GM19438 (cell line): ENCODE measurements around the gene RGS9.
"Not testable (repeated sequence)": the region's sequence is repeated elsewhere in the genome, so short reads cannot be mapped to it uniquely, and the experiment has no call there.

Experiments used
- ATAC-seq: cut with Tn5 transposase; IDR thresholded peaks from one replicate; pipeline ENCODE4 v1.9.1; 2021; ENCODE audit warnings: low read depth; ENCODE audit not compliant: unreplicated experiment

RGS9 gene

DNA sequence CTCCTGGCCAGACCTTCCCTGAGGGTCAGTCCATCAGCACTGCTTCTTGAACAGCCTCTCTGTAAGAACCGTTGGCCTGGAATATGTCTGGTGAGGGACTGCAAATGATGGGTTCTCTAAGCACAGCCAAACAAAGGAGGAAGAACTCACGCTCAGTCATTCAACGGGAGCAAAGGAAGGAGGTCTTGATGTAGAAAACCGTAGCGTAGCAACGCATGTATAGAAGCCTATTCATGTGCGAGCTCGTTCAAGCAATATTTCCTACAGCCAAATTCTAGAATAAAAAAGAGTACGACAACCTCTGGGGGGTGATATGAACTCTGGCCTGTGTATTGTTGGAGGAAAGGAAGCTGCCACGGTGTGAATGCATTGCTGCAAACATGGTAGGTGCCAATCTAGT is 64.2 kb downstream of the RGS9 start:
- ATAC-seq: no peak

GRCh38 chr17:65202844-65203571 is 65.8 kb downstream of the RGS9 start:
- no peak for ATAC-seq

DNA sequence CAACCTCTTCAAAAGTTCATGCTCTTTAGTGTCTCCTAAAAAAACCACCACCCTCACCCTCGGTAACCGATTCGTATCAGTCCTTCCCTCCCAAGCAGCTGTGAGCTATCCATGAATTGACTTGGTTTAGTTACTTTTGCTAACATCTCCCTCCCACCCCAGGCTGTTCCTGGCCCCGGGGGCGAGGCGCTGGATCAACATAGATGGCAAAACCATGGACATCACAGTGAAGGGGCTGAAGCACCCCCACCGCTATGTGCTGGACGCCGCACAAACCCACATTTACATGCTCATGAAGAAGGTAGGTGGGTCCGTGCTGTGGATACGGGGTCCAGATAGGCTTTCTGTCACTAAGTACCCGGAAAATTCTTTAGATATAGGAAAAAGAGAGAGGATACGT is 66.8 kb downstream of the RGS9 start:
- ATAC-seq: no peak

GRCh38 chr17:65205655-65206054 is 68.5 kb downstream of the RGS9 start:
- ATAC-seq: no peak

- not testable (repeated sequence) for ATAC-seq
Measured at GRCh38 chr17:65207448-65207847, 70.3 kb downstream of the RGS9 start.

GRCh38 chr17:65208717-65209116 is 71.5 kb downstream of the RGS9 start:
- ATAC-seq: no peak

- no peak for ATAC-seq
Measured at GRCh38 chr17:65218261-65218660, 81.1 kb downstream of the RGS9 start.

DNA sequence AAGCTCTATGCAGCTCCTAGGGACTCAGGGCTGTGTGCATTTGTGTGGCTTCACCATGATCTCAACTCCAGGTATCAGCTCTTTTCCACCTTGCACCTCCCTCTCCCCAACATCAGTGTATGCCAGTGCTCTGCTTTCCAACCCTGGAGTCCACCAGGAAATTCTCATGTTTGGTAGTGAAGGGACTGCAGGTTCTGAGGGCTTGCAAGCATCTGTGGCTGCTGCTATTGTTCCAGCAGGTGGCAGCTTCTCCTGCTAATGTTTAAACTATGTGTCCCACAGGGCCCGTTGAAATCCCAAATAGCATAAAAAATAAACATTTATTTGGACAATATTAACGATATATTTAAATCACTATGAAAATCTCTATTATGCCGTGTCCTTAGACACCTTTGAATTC is 82.0 kb downstream of the RGS9 start:
- ATAC-seq: no peak

GRCh38 chr17:65219707-65220106 is 82.5 kb downstream of the RGS9 start:
- ATAC-seq: no peak

GRCh38 chr17:65220732-65221131 is 83.6 kb downstream of the RGS9 start:
- ATAC-seq: no peak

GRCh38 chr17:65222214-65222738 is 85.1 kb downstream of the RGS9 start:
- ATAC-seq: no peak

- no peak for ATAC-seq
Measured at GRCh38 chr17:65225061-65225460, 87.9 kb downstream of the RGS9 start.

DNA sequence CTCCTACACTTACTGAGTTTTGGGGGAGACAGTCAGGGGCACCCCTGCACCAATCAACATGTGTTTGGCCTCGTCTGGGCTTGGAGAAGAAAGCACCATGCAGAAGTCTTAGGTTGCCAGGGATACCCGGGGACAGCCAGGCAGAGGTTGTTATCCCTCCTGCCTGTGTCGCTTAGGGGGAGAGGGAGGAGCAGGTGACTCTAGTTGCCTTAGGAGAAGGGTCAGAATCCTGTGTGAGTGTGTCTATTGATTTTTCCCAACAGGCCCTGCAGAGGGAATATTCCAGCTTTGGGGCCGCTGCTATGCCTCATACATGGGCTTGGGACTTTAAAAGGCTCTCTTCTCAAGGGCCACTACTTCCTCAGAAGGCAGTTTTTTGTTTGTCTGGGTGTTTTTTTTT is 89.1 kb downstream of the RGS9 start:
- no peak for ATAC-seq

DNA sequence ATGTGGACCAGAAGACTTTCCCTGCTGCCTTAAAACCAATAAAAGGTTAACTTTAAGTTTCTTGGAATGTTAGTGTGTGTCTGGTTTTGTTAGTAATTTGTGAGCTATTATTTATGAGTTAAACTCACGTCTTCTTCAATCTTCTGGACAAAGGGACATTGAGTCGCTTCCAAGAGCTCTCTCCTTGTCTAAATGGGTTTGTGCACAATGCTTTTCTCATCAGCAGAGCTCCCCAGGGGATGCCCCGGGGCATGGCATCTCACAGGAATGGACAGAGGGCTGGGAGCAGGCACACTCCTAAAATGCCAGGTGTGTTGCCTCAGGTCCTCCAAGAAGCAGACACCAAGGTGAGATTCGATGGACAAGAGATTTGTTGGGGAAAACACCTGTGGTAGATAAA is 90.5 kb downstream of the RGS9 start:
- ATAC-seq: no peak

DNA sequence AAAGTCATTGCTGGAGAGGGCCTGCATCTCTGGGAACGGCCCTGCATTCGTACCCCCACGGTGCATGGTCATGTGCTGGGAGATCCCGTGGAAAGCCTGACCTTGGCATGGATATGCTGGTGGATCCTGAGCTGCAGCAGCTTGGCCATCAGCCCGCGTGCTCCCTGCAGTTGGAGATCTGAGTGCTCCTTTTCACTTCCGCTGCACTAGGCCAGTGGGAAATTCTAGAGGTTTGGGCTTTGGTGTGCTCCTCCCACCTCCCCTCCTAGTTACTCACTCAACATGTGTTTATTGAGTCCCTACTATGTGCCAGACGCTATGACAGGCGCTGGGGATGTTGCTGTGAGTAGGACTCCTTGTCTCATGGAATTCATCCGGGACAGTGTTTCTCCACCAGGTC is 91.1 kb downstream of the RGS9 start:
- no peak for ATAC-seq

DNA sequence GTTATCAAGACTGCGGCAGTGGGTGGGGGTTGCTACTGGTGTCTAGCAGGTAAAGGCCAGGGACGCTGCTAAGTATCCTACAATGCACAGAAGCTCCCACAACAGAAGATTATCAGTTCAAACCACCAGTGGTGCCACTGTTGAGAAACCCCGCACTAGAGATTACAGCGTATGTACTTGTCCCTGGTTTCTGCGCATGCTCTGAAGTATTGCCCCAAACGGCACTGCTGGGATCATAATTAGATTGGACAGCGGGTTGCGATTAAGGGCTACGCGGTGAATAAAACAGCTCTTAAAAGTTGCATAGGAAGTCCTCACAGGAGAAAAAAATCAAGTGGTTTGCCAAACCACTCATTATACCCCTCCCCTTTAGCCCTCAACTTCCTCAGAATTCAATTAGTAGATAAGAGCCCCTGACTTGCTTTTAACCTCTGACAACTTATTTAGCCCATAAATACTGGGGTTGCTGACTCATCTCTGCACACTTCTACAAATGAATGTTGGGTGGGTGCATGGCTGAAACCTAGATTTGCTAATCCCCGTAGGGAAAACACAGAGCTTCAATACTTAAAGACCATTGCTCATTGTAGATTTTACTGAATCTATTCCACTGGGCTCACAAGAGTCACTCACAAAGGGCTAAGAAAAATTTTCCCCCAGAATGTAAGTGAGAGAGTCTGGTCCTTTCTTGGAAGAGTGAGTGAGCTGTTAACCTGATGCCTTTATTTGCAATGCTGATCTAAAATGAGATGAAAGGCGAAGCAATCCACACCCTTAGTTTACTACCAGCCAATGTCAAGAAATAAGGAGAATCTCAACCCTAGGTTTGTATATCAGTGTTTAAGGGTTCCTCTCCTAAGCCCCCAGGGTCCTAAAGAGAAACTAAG is 91.8 kb downstream of the RGS9 start:
- ATAC-seq: no peak

DNA sequence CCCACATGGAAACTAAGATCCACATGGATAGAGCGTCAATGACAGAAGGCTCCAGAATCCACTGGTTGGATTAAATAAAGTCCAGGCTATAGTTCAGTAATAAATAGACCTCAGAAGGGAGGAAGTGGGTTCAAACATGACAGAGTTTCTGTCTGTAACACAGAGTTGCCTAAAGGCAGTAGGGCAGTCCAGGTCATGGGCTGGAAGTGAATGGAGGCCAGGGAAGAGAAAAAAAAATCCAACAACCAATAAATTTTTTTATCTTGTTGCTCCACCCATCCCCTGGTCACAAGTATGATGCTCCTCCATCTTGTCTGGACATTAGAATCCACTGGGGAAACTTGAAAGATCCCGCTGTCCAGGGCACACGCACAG is 92.4 kb downstream of the RGS9 start:
- ATAC-seq: no peak

DNA sequence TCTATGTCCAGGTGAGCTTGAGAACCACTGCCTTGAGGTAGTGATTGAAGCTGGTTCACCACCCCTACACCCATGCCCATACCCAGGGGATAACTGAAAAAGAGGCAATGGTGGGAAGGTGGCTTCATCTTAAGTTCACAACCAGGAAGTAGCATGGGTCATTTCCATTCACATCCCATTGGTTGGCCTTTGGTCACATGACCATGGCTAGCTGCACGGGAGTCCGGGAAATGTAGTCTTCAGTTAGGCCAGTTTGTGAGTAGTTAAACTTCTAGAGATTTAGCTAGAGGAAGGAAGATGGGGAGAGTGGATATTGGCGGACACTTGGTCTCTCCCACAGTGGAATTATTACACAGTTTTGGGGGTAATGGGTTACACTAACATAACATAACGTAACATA is 92.9 kb downstream of the RGS9 start:
- ATAC-seq: no peak

- ATAC-seq: no peak
Measured at GRCh38 chr17:65231086-65231485, 93.9 kb downstream of the RGS9 start.

- ATAC-seq: peak; percentile 59
Measured at GRCh38 chr17:65231662-65232335, 94.6 kb downstream of the RGS9 start.

DNA sequence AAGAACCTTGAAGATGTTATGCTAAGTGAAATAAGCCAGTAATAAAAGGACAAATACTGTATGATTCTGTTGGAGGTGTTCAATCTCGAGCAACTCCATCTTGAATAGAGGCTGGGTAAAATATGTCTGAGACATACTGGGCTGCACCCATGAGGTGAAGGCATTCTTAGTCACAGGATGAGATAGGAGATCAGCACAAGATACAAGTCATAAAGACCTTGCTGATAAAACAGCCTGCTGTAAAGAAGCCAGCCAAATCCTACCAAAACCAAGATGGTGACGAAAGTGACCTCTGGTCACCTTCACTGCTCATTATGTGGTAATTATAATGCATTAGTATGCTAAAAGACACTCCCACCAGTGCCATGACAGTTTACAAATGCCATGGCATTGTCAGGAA is 98.1 kb downstream of the RGS9 start:
- ATAC-seq: no peak
